NCI-H1436 treated with DMSO at 0.1 percent for 48 hours (cell line): ENCODE results near the gene NENF.

ENCODE experiments used
- DNase-seq: peaks from one replicate; lab custom pipeline; 2025; lab: John Stamatoyannopoulos, UW

Gene NENF

GRCh38 chr1:212482006-212482636 is 49.4 kb downstream of the NENF start:
- DNase-seq = no peak

- no peak for DNase-seq
Observed at GRCh38 chr1:212482637-212483441, 50.1 kb downstream of the NENF start.

- DNase-seq = no peak
Observed at GRCh38 chr1:212484701-212485570, 52.2 kb downstream of the NENF start.

GRCh38 chr1:212485571-212485912 is 52.8 kb downstream of the NENF start:
- no peak for DNase-seq

GRCh38 chr1:212485913-212486618 is 53.3 kb downstream of the NENF start:
- DNase-seq = no peak

GRCh38 chr1:212486619-212486975 is 53.9 kb downstream of the NENF start:
- no peak for DNase-seq

- no peak for DNase-seq
Observed at GRCh38 chr1:212487286-212487685, 54.6 kb downstream of the NENF start.

- no peak for DNase-seq
Observed at GRCh38 chr1:212487774-212488435, 55.2 kb downstream of the NENF start.

- no peak for DNase-seq
Observed at GRCh38 chr1:212488436-212489283, 55.9 kb downstream of the NENF start.

GRCh38 chr1:212489284-212489859 is 56.7 kb downstream of the NENF start:
- DNase-seq = no peak

GRCh38 chr1:212490276-212490675 is 57.6 kb downstream of the NENF start:
- DNase-seq = no peak

GRCh38 chr1:212491454-212491853 is 58.7 kb downstream of the NENF start:
- no peak for DNase-seq
